Calu3 (cell line): ENCODE results near the gene RAB11B. TPM values are rescaled to one million over a fixed set of nuclear protein-coding genes. Genes with fewer than 3 reads are reported as not detected.
"Not testable (repeated sequence)": the region's sequence is repeated elsewhere in the genome, so short reads cannot be mapped to it uniquely, and the experiment has no call there.

Experiments
- Bru-seq: library from RNA; stranded (reverse); fragments of 400-500 nt; gene quantifications from one replicate; lab custom pipeline; 2021; lab: Mats Ljungman, UMichigan
- BruChase-seq, 2 experiments: library from RNA; stranded (reverse); fragments of 400-500 nt; gene quantifications; one replicate each; lab custom pipeline; 2021; lab: Mats Ljungman, UMichigan
- BruUV-seq: library from RNA; stranded (reverse); fragments of 400-500 nt; replicated peaks from 2 replicates; lab custom pipeline; 2021; lab: Mats Ljungman, UMichigan
- CTCF ChIA-PET: fragments of 300-600 bp; sonication (Branson Sonifier 250); formaldehyde crosslinking; loops from one replicate; lab custom pipeline; 2022; ENCODE audit warnings: antibody characterized with exemption; lab: Charles Lee
- DNase-seq: peaks from one replicate; pipeline ENCODE4 v3.0.0; 2022
- H3K27ac Mint-ChIP-seq: one replicate; pipeline ENCODE4 v1.8.0; 2022; ENCODE audit warnings: mixed read lengths; ENCODE audit not compliant: unreplicated experiment
- H3K27me3 Mint-ChIP-seq: one replicate; pipeline ENCODE4 v1.8.0; 2022; ENCODE audit warnings: mixed read lengths; ENCODE audit not compliant: unreplicated experiment
- H3K36me3 Mint-ChIP-seq: one replicate; pipeline ENCODE4 v1.8.0; 2022; ENCODE audit warnings: mild to moderate bottlenecking, moderate library complexity, mixed read lengths; ENCODE audit not compliant: insufficient read depth, unreplicated experiment
- H3K4me1 Mint-ChIP-seq: one replicate; pipeline ENCODE4 v1.8.0; 2022; ENCODE audit warnings: mild to moderate bottlenecking, low read depth, mixed read lengths; ENCODE audit not compliant: unreplicated experiment
- H3K4me3 Mint-ChIP-seq: one replicate; pipeline ENCODE4 v1.8.0; 2022; ENCODE audit warnings: mild to moderate bottlenecking, low read depth, moderate library complexity, mixed read lengths; ENCODE audit not compliant: unreplicated experiment
- H3K9me3 Mint-ChIP-seq: one replicate; pipeline ENCODE4 v1.8.0; 2022; ENCODE audit warnings: low read depth, mixed read lengths; ENCODE audit not compliant: unreplicated experiment
- CTCF ChIP-seq: fragments of 200-600 bp; IDR thresholded peaks from one replicate; pipeline ENCODE4 v1.8.0; 2022; ENCODE audit warnings: antibody characterized with exemption; ENCODE audit not compliant: unreplicated experiment
- intact Hi-C: fragments of 100-400 bp; cut with micrococcal nuclease; formaldehyde crosslinking; loops from one replicate; pipeline ENCODE4 v1.10.0; 2022; ENCODE audit not compliant: unreplicated experiment
- long read RNA-seq: library from polyadenylated mRNA; stranded (forward); transcript quantifications from one replicate; pipeline ENCODE4 v2.0.0, GENCODE V29; 2022
- total RNA-seq: library from RNA; stranded (reverse); gene quantifications from 2 replicates; pipeline ENCODE4 v1.2.3, GENCODE V29; 2022

RAB11B gene
- total RNA-seq = 57.5 and 75.1 TPM in 2 replicates
- Bru-seq, nascent RNA = percentile 61 among the genes with signal in this experiment
- percentile 78 among the genes with signal in this experiment for BruChase-seq, experiment 1, labeled RNA remaining after a 6-hour chase
- percentile 71 among the genes with signal in this experiment for BruChase-seq, experiment 2, labeled RNA remaining after a 2-hour chase
- long read RNA-seq, transcript RAB11B-202 (4 exons, 894 nt) = minor isoform, 15 of 166 reads
- long read RNA-seq, transcript RAB11B-201 (5 exons, 1,751 nt) = major isoform, 135 of 166 reads
- long read RNA-seq, partial matches to known transcripts = 2 of 166 reads
- long read RNA-seq, other reads (novel, unspliced or antisense) = 14 of 166 reads

GRCh38 chr19:8389891-8390616 is at the start of gene RAB11B:
Gene RAB11B (plus strand): TSS chr19:8390360. CDS start chr19:8390417, 57 bp downstream.
- Mint-ChIP-seq H3K36me3 (peaks cover 31% of the 10 kb centered on the region), H3K27me3 (no peaks in the 10 kb centered on the region), H3K9me3 (no peaks in the 10 kb centered on the region), H3K4me1 (peaks cover 10% of the 10 kb centered on the region), H3K4me3 (peak within 1 kb of the TSS; percentile 77), H3K27ac (peak within 1 kb of the TSS; percentile 95)
- intact Hi-C loops = no loop called here
- TF ChIP-seq CTCF = no peak
- no TSS peak for BruUV-seq
- DNase-seq = peak; percentile 96
- CTCF ChIA-PET = interaction anchor here (0.6 to 1.5 kb wide), 5 partner anchors 22 to 173 kb away, joined by 3 to 7 read pairs (median 4); partner anchors contain the start of gene MARCHF2

GRCh38 chr19:8341504-8341903 is 48.7 kb upstream of the RAB11B start:
- CTCF ChIA-PET = interaction anchor here (0.7 kb wide), 1 partner anchor 73 kb away, joined by 4 read pairs; no protein-coding TSS in a partner anchor
- H3K27me3 Mint-ChIP-seq = peaks cover 22% of the 10 kb centered on the region
- H3K4me1 Mint-ChIP-seq, intact Hi-C loops, BruUV-seq, DNase-seq, H3K9me3 Mint-ChIP-seq, H3K36me3 Mint-ChIP-seq, H3K27ac Mint-ChIP-seq, H3K4me3 Mint-ChIP-seq: not testable (repeated sequence)

GRCh38 chr19:8342316-8342683 is 47.9 kb upstream of the RAB11B start:
- Mint-ChIP-seq H3K27ac (no peak overlapping the region), H3K27me3 (peaks cover 22% of the 10 kb centered on the region), H3K4me1 (no peaks in the 10 kb centered on the region), H3K4me3 (no peak overlapping the region), H3K9me3 (no peaks in the 10 kb centered on the region), H3K36me3 (peaks cover 5% of the 10 kb centered on the region)
- no peak for DNase-seq
- CTCF ChIA-PET = no interaction called here
- TF ChIP-seq CTCF = no peak
- BruUV-seq = no TSS peak
- intact Hi-C loops = no loop called here

GRCh38 chr19:8342684-8343482 is 47.3 kb upstream of the RAB11B start, which contains the start of gene KANK3:
Gene KANK3 (minus strand): TSS chr19:8343262. CDS start chr19:8337828, 5,434 bp downstream.
- H3K4me1 Mint-ChIP-seq = no peaks in the 10 kb centered on the region
- CTCF ChIA-PET = no interaction called here
- no peaks in the 10 kb centered on the region for H3K9me3 Mint-ChIP-seq
- no peak for TF ChIP-seq CTCF
- peak; percentile 95 for DNase-seq
- peak within 1 kb of the TSS; percentile 40 for H3K4me3 Mint-ChIP-seq
- no TSS peak for BruUV-seq
- intact Hi-C loops = no loop called here
- no peak within 1 kb of the TSS for H3K27ac Mint-ChIP-seq
- peaks cover 22% of the 10 kb centered on the region for H3K27me3 Mint-ChIP-seq
- H3K36me3 Mint-ChIP-seq = peaks cover 5% of the 10 kb centered on the region
